GM08714 (cell line): ENCODE data around the gene ADRM1.

Source experiments
- H3K4me3 ChIP-seq: fragments of 200-500 bp; sonication (Bioruptor generic); 2 replicates; pipeline ENCODE4 v1.5.1; 2014; ENCODE audit warnings: mild to moderate bottlenecking, low read length, inconsistent platforms
- ZNF274 ChIP-seq: IDR thresholded peaks from 2 replicates; pipeline ENCODE4 v1.6.1; 2012; ENCODE audit warnings: mild to moderate bottlenecking, low read depth, low read length

Gene ADRM1

GRCh38 chr20:62350098-62350628 is 47.4 kb downstream of the ADRM1 start:
- no peak overlapping the region for H3K4me3 ChIP-seq
- no peak for TF ChIP-seq ZNF274

- no peak for TF ChIP-seq ZNF274
- no peak overlapping the region for H3K4me3 ChIP-seq
Measured at GRCh38 chr20:62350629-62351422, 48.0 kb downstream of the ADRM1 start.

GRCh38 chr20:62351469-62352401 is 48.9 kb downstream of the ADRM1 start:
- no peak for TF ChIP-seq ZNF274
- no peak overlapping the region for H3K4me3 ChIP-seq

- H3K4me3 ChIP-seq: no peak overlapping the region
- no peak for TF ChIP-seq ZNF274
Measured at GRCh38 chr20:62352402-62353288, 49.8 kb downstream of the ADRM1 start.

GRCh38 chr20:62353289-62354030 is 50.7 kb downstream of the ADRM1 start:
- no peak for TF ChIP-seq ZNF274
- no peak overlapping the region for H3K4me3 ChIP-seq

- H3K4me3 ChIP-seq: no peak overlapping the region
- no peak for TF ChIP-seq ZNF274
Measured at GRCh38 chr20:62354031-62354808, 51.4 kb downstream of the ADRM1 start.

GRCh38 chr20:62354811-62355341 is 52.1 kb downstream of the ADRM1 start:
- TF ChIP-seq ZNF274: no peak
- H3K4me3 ChIP-seq: no peak overlapping the region

- no peak for TF ChIP-seq ZNF274
- H3K4me3 ChIP-seq: no peak overlapping the region
Measured at GRCh38 chr20:62355516-62355877, 52.7 kb downstream of the ADRM1 start.

GRCh38 chr20:62355878-62356588 is 53.2 kb downstream of the ADRM1 start:
- H3K4me3 ChIP-seq: no peak overlapping the region
- TF ChIP-seq ZNF274: no peak

GRCh38 chr20:62356589-62357186 is 53.9 kb downstream of the ADRM1 start:
- TF ChIP-seq ZNF274: no peak
- no peak overlapping the region for H3K4me3 ChIP-seq

GRCh38 chr20:62357187-62357667 is 54.4 kb downstream of the ADRM1 start:
- no peak for TF ChIP-seq ZNF274
- no peak overlapping the region for H3K4me3 ChIP-seq
